Fibroblast of skin of right biceps (primary cell): Measurements from ENCODE around the gene ITGB7.
A peak's percentile ranks its signal among the peaks of the same experiment; 100 is the strongest.

Source experiments
- DNase-seq: peaks from one replicate; pipeline ENCODE4 v3.0.0-alpha.2; 2013

ITGB7 gene

GRCh38 chr12:53207042-53207441, at the start of gene ITGB7:
Gene ITGB7, minus strand, starts transcription at chr12:53207251. Its CDS starts 6,808 bp downstream, at chr12:53200443.
- no peak for DNase-seq

- DNase-seq, result no peak
Measured at GRCh38 chr12:53255996-53256395, 48.9 kb upstream of the ITGB7 start.

GRCh38 chr12:53254816-53255545, 47.9 kb upstream of the ITGB7 start:
- DNase-seq, result no peak

- DNase-seq, result no peak
Measured at GRCh38 chr12:53253298-53253697, 46.2 kb upstream of the ITGB7 start.

- DNase-seq, result no peak
Measured at GRCh38 chr12:53252349-53252916, 45.4 kb upstream of the ITGB7 start.

- peak; percentile 74 for DNase-seq
Measured at GRCh38 chr12:53251477-53252348, 44.7 kb upstream of the ITGB7 start.

GRCh38 chr12:53245286-53245685, 38.2 kb upstream of the ITGB7 start:
- DNase-seq, result no peak

GRCh38 chr12:53244337-53244736, 37.3 kb upstream of the ITGB7 start:
- no peak for DNase-seq

GRCh38 chr12:53241623-53242412, 34.8 kb upstream of the ITGB7 start:
- DNase-seq, result no peak

- DNase-seq, result no peak
Measured at GRCh38 chr12:53239643-53240258, 32.7 kb upstream of the ITGB7 start.

GRCh38 chr12:53236443-53237111, 29.5 kb upstream of the ITGB7 start:
- no peak for DNase-seq

GRCh38 chr12:53235742-53236442, 28.8 kb upstream of the ITGB7 start:
- no peak for DNase-seq

GRCh38 chr12:53235164-53235563, 28.1 kb upstream of the ITGB7 start:
- DNase-seq, result no peak

GRCh38 chr12:53234271-53234914, 27.3 kb upstream of the ITGB7 start:
- no peak for DNase-seq

- no peak for DNase-seq
Measured at GRCh38 chr12:53233671-53234121, 26.6 kb upstream of the ITGB7 start.

- peak; percentile 48 for DNase-seq
Measured at GRCh38 chr12:53232646-53233461, 25.8 kb upstream of the ITGB7 start.

- DNase-seq, result peak; percentile 78
Measured at GRCh38 chr12:53231921-53232645, 25.0 kb upstream of the ITGB7 start, which contains the start of gene RARG. Gene RARG, minus strand, starts transcription at chr12:53232209. Its CDS starts 4,664 bp downstream, at chr12:53227545.

GRCh38 chr12:53231671-53231920, 24.5 kb upstream of the ITGB7 start:
- no peak for DNase-seq
